Right lobe of liver (tissue), 6 donors: ENCODE measurements around the gene CHST4. TPM values are rescaled to one million over a fixed set of nuclear protein-coding genes. Genes with fewer than 3 reads are reported as not detected.
A peak's percentile ranks its signal among the peaks of the same experiment; 100 is the strongest.

Experiments used
- ATAC-seq, 4 donors: fragments of 200-7000 bp; cut with Tn5 transposase; one replicate each; pipeline ENCODE4 v1.9.1; 2020; ENCODE audit warnings: mild to moderate bottlenecking in 4 of 4, moderate library complexity in 4 of 4
- DNase-seq, 3 donors: peaks; one replicate each; pipeline ENCODE4 v3.0.0-alpha.2; 2020
- H3K27ac ChIP-seq, 3 donors: fragments of 200-600 bp; one replicate each; pipeline ENCODE4 v1.8.0; 2022
- H3K27me3 ChIP-seq, 2 donors: fragments of 200-600 bp; one replicate each; pipeline ENCODE4 v1.8.0; 2022
- H3K36me3 ChIP-seq, 4 donors: fragments of 200-600 bp; sonication (generic) in 1 of 4; one replicate each; pipeline versions ENCODE4 v1.5.1 to v1.8.0; 2017 to 2022; ENCODE audit warnings: control low read depth in 1 of 4
- H3K4me1 ChIP-seq, 4 donors: fragments of 200-600 bp; sonication (generic) in 1 of 4; one replicate each; pipeline versions ENCODE4 v1.5.1 to v1.8.0; 2017 to 2022; ENCODE audit warnings: control low read depth in 1 of 4
- H3K4me3 ChIP-seq, 3 donors: fragments of 200-600 bp; one replicate each; pipeline ENCODE4 v1.8.0; 2022
- H3K9me3 ChIP-seq, 4 donors: fragments of 200-600 bp; sonication (generic) in 1 of 4; one replicate each; pipeline versions ENCODE4 v1.5.1 to v1.8.0; 2017 to 2022; ENCODE audit warnings: control low read depth in 1 of 4
- CTCF ChIP-seq, 4 donors: fragments of 200-600 bp in 3 of 4; fragments of 450-650 bp in 1 of 4; IDR thresholded peaks; one replicate each; pipeline versions ENCODE4 v1.5.1 to v1.8.0; 2016 to 2022; ENCODE audit warnings: antibody characterized with exemption in 4 of 4, mild to moderate bottlenecking in 2 of 4
- POLR2A ChIP-seq: fragments of 450-650 bp; IDR thresholded peaks from one replicate; pipeline ENCODE4 v1.6.1; 2017; ENCODE audit warnings: antibody characterized with exemption, mild to moderate bottlenecking
- WGBS: methylation state at CpG from one replicate; pipeline ENCODE4 v1.1.6; 2018; ENCODE audit warnings: low coverage, low lambda C conversion rate; ENCODE audit not compliant: insufficient coverage; ENCODE audit errors: missing lambda C conversion rate; 5-methylcytosine and 5-hydroxymethylcytosine counted together
- intact Hi-C, 2 donors: fragments of 100-400 bp; cut with DNase I; formaldehyde crosslinking; loops; one replicate each; pipeline versions ENCODE4 v1.11.2 to v1.14.1; 2022
- total RNA-seq, 6 experiments: library from RNA; depleted of rRNA in 2 of 6; stranded (reverse); fragments of >200 nt in 2 of 6; fragmentation: NEBNext Ultra II Directional in 3 of 6; extraction: Animal tissue kit (Norgen Biotek cat#: 25700) in 3 of 6; gene quantifications; one replicate each; pipeline versions ENCODE4 v1.1.0 to v1.2.4, GENCODE V29; 2016 to 2023
- donor health status: DM: no; HTN: yes; CAD: no.
- donor health status: DM: no; HTN: no; CAD: no.
- donor health status: DM: no; HTN: no; CAD: no.
- donor health status: DM: no; HTN: yes; CAD: no.
- donor health status: DM: no; HTN: yes; CAD: no.

Gene CHST4
- total RNA-seq, 6 experiments from 2014 or later: 2.0 to 6.5 (median 3.1) TPM

GRCh38 chr16:71565812-71566700 is 39.8 kb downstream of the CHST4 start:
- intact Hi-C loops: no loop called here
- Histone ChIP-seq H3K27ac (peak overlapping the region; percentile 86 to 100 (median 98)), H3K4me3 (no peak overlapping the region), H3K9me3 (no peaks in the 10 kb centered on the region), H3K4me1 (peaks cover 0 to 23% (median 8%) of the 10 kb centered on the region in 4 donors), H3K36me3 (peaks cover 0 to 42% (median 18%) of the 10 kb centered on the region in 4 donors), H3K27me3 (no peaks in the 10 kb centered on the region)
- no peak for TF ChIP-seq CTCF (IDR thresholded peaks at IDR 0.05)
- TF ChIP-seq POLR2A: peak; percentile 36
- 16% methylated on average over 8 of the region's 9 CpGs for WGBS
- DNase-seq (peak in 1 of 3 donors; percentile 68), ATAC-seq (peak in 3 of 4 donors; percentile 0 to 1 (median 1))

GRCh38 chr16:71567931-71568330 is 41.7 kb downstream of the CHST4 start:
- 65% methylated on average over 3 of the region's 8 CpGs for WGBS
- H3K27ac ChIP-seq: peak overlapping the region; percentile 72 to 100 (median 98)
- intact Hi-C loops: no loop called here

GRCh38 chr16:71568551-71568950 is 42.3 kb downstream of the CHST4 start:
- ATAC-seq (no peak), DNase-seq (no peak)
- intact Hi-C loops: no loop called here
- Histone ChIP-seq H3K27ac (peak overlapping the region; percentile 72 to 100 (median 98)), H3K4me1 (peaks cover 0 to 37% (median 11%) of the 10 kb centered on the region in 4 donors), H3K36me3 (peaks cover 0 to 63% (median 29%) of the 10 kb centered on the region in 4 donors), H3K27me3 (no peaks in the 10 kb centered on the region), H3K4me3 (no peak overlapping the region), H3K9me3 (no peaks in the 10 kb centered on the region)
- no peak for TF ChIP-seq POLR2A
- TF ChIP-seq CTCF (IDR thresholded peaks at IDR 0.05): peak in 1 of 4 donors; percentile 17
- WGBS: 20% methylated on average over 4 of the region's 4 CpGs

More at GRCh38 chr16:71567931-71568330, 41.7 kb downstream of the CHST4 start:
- TF ChIP-seq CTCF (IDR thresholded peaks at IDR 0.05) (no peak), POLR2A (peak; percentile 58)
- peak in 1 of 4 donors; percentile 0 for ATAC-seq
- DNase-seq: peak in 1 of 3 donors; percentile 62
- Histone ChIP-seq H3K27me3 (no peaks in the 10 kb centered on the region), H3K36me3 (peaks cover 0 to 57% (median 26%) of the 10 kb centered on the region in 4 donors), H3K4me3 (peak overlapping the region in 1 of 3 donors; percentile 8), H3K9me3 (no peaks in the 10 kb centered on the region), H3K4me1 (peaks cover 0 to 37% (median 11%) of the 10 kb centered on the region in 4 donors)

GRCh38 chr16:71569621-71570020 is 43.4 kb downstream of the CHST4 start:
- peaks cover 0 to 37% (median 11%) of the 10 kb centered on the region in 4 donors for H3K4me1 ChIP-seq
- peak overlapping the region; percentile 72 to 100 (median 98) for H3K27ac ChIP-seq
- intact Hi-C loops: no loop called here
- TF ChIP-seq CTCF (IDR thresholded peaks at IDR 0.05) (no peak), POLR2A (peak; percentile 50)
- peak; percentile 83 to 86 (median 83) for DNase-seq
- H3K27me3 ChIP-seq: no peaks in the 10 kb centered on the region
- peak; percentile 1 to 44 (median 4) for ATAC-seq
- 34% methylated on average over 3 of the region's 4 CpGs for WGBS
- peak overlapping the region in 2 of 3 donors; percentile 4 to 60 for H3K4me3 ChIP-seq
- H3K9me3 ChIP-seq: no peaks in the 10 kb centered on the region
- peaks cover 0 to 70% (median 31%) of the 10 kb centered on the region in 4 donors for H3K36me3 ChIP-seq
